Kasumi-1 (cell line): Measurements from ENCODE around the gene SCUBE1.

Experiments used
- DNase-seq, 2 experiments: peaks; one replicate each; lab custom pipeline; 2025; lab: John Stamatoyannopoulos, UW

SCUBE1 gene

DNA sequence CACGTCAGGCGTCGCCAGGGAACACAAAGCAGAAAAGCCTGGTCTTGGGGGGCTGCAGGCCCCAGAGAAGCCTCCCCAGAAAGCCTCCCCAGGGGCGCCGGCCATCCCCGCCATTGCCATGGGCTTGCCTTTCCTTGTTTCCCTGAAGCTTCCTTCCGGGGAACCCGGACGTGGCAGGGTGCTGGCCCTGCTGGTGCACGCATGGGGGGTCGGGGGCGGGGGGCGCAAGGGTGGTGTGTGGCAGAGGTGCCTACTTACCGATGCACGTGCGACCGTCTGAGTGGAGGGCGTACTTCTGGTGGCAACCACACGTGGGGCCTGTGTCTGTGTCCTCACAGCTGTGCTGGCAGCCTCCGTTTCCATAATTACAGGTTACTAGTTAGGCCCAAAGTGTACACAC lies 85.2 kb downstream of the SCUBE1 start:
- no peak for DNase-seq

GRCh38 chr22:43257549-43257948 lies 85.6 kb downstream of the SCUBE1 start:
- DNase-seq, result no peak

GRCh38 chr22:43256976-43257545 lies 86.1 kb downstream of the SCUBE1 start:
- no peak for DNase-seq

DNA sequence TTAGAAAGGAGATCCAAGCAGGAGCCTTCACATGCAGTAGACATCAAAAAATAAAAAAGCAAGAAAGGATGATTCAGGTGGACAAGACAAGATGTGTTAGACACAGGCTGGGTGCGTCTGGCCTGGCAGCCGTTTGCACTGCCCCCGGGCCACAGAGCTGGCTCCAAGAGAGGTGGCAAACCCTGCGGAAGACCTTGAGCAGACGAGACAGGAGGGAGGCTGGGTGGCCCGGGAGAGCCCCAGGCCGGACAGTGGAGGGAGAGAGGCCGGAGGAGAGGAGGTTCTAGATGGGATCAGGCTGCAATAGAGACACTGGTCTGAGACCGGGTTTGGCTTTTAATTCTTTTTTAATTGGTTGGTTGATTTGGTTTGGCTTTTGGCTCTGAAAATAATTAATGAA lies 86.6 kb downstream of the SCUBE1 start:
- no peak for DNase-seq

DNA sequence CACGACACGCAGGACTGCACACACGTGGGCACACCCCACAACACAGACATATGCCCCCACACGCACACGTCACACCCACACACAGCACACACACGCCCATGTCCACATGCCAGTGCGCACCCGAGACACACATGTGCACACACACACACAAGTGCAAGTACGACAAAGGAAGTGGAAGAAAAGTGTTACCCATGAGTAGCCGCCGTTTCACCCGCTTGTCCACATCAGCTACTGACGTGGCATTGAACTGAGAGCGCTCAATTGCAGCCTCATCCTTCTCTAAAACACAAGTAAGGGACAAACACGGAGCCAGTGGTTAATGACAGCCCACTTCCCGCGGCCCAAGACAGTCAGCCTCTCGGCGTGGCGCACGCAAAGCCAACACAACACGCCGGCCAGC lies 87.9 kb downstream of the SCUBE1 start:
- DNase-seq, result no peak

GRCh38 chr22:43253839-43254238 lies 89.3 kb downstream of the SCUBE1 start:
- no peak for DNase-seq

DNA sequence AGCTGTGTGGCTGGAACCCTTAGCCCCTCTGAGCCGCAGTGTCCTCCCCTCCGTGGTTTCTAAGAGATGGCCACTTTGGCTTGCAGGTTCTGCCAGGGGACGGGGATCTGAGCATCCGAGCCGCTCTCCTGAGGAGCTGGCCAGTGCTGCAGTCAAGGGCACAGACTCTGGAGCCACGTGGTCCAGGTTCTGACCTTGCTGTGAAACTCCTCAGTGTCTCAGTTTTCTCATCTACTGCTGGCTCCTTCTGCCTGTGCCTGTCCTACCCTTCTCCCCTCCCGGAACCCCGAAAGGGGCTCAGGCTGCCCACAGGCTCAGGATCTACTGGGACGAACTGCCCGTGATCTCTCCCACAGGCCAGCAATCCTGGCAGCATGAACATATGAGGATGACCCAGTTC lies 90.9 kb downstream of the SCUBE1 start:
- no peak for DNase-seq

DNA sequence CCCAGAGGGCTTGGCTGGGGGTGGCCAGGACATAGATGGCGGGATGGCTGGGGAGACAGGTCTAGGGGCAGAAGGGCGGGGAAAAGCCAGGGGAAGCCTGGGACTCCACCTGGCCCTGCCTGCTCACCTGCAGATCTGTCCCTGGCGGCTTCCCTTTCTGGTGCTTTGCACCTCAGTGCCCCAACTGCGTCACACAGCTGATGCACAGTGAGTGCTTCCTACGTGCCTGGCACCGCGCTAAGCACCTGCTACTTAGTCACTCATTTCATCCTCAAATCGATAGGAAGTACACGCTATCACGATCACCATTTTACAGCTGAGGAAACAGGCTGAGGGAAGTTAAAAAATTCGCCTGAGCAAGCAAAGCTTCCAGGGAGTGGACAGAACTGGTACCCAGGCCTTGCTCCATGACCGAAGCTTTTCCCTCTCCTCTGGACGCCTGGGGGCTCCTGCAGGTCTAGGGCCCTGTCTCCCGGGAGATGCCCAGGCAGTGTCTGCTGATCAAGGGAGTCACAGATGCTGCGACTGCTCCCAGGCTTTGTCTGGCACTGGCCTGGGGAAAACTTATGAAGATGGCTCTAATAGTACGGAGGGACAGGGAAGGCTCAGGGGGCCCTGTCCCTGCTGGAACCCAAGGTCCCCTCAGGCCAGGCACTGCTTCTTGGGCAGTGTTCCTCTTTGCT lies 93.2 kb downstream of the SCUBE1 start:
- no peak for DNase-seq

GRCh38 chr22:43247546-43248260 lies 95.5 kb downstream of the SCUBE1 start:
- DNase-seq, result no peak

GRCh38 chr22:43246188-43246587 lies 97.0 kb downstream of the SCUBE1 start:
- no peak for DNase-seq

- no peak for DNase-seq
Observed at GRCh38 chr22:43245717-43246116, 97.5 kb downstream of the SCUBE1 start.

DNA sequence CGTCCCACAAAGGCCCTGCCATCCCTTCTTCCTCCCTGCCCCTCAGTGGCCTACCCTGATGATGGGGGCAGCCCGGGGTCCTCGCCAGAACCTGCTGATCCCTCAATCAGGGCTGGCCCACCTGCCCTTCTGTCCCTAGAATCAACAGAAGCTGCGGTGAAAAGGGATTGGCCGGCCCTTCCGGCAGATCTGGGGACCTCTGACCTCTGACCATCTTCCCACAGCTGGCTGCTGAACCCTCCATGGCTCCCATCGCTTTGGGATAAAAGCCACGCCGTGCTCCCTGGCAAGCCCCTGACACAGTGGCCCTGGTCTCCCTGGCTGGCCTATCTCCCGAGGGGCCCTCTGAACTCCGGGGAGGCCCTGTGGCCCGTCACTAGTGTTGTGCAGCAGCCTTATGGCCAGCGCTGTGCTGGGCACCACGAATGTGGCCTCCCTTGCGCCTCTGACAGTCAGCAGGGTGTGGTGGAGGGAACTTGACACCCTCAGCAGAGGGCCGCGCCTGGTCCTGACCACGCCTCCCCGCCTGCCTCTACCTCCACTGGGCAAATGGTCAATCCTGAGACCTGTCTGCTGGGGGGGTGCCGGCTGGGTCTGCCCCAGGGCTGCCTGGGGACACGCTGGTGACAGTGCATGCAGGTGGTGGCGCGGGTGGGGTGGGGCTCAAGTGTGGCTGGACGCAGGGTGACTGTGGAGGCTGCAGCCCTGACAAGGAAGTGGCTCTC lies 98.2 kb downstream of the SCUBE1 start:
- DNase-seq, result no peak

DNA sequence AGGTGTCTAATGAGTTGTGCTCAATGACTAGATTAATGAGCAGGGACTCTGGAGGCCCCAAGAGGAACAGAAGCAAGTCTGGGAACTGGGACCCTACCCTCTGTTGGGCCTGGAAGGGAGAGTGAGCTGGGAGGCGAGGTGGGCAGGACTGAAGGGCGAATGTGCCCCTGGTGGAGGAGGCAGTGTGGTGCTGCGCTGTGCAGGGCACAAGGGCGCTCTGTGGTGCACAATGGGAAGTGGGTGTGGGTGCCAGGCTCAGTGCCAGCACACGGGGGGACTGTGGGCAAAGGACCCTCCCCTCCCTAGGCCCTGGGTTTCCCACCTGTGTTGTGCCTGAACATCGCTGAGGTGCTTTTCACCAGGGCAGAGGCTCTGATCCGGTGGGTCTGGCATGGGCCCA lies 98.8 kb downstream of the SCUBE1 start:
- DNase-seq, result no peak

- no peak for DNase-seq
Observed at GRCh38 chr22:43243324-43243723, 99.8 kb downstream of the SCUBE1 start.

DNA sequence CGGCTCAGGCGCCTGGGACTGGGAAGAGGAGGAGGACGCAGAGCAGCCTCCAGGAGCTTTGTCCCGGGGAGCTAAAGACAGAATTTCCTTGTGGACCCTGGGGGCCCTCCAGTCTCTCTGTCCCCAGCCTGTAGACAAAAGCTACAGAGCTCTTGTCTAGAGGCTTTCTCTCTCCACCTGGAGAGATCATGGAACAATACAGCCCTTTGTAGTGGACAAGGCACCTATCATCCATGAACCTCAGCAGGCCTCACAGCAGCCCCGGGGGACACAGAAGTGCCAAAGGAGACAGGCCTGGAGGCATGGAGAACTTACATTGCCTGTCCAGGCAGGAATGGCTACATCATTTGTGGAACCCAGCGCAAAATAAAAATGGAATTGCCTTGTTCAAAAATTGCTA lies 100.5 kb downstream of the SCUBE1 start:
- no peak for DNase-seq

DNA sequence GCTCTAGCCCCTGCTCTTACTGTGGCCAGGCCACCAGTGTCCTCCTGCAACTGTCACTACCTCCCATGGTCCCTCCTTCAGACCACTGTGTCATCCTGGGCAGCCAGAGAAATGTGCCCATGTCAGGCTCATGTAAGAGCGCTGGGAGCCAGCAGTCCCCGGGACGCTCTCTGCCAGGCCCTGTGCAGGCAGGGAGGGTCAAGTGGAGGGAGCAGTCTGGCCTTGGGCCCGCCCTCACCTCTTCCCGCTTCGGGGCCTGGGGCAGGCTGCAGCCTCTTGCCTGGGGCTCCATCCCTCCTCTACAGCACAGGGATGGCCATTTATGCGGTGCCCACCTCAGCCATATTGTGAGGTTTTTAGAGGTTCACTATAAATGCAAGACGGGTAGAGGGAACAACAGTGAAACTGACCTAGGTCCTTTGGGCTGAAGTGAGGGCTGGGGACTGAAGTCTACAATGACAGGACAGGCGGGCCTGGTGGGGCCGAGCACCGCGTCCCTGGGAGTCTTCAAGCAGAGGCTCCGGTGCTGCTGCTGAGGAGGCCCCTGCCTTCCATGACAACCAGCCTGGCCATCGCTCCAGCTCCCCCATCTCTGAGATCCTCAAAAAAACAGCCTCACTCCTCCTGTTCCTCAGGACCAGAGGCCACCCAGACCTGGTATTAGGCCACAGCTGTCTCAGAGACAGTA lies 101.3 kb downstream of the SCUBE1 start:
- no peak for DNase-seq

GRCh38 chr22:43241138-43241597 lies 102.0 kb downstream of the SCUBE1 start:
- DNase-seq, result no peak

DNA sequence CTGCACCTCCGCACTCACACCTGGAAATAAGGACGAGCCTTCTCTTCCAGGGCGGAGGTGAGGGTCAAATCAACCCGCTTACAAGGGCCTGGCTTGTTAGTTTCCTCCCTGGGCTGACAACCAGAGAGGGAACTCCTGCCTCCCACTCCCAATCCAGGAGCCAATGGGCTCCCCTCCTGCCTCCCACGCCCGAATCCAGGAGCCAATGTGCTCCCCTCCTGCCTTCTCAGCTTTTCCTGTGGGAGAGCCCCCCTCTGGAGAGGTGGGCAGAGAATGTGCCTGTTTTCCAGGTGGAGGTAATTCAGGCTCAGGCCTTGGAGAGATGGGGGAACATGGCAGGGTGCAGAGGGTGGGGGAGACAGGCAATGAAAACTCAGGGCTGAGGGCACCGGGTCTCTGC lies 102.6 kb downstream of the SCUBE1 start:
- no peak for DNase-seq

GRCh38 chr22:43239956-43240355 lies 103.2 kb downstream of the SCUBE1 start:
- DNase-seq, result no peak

DNA sequence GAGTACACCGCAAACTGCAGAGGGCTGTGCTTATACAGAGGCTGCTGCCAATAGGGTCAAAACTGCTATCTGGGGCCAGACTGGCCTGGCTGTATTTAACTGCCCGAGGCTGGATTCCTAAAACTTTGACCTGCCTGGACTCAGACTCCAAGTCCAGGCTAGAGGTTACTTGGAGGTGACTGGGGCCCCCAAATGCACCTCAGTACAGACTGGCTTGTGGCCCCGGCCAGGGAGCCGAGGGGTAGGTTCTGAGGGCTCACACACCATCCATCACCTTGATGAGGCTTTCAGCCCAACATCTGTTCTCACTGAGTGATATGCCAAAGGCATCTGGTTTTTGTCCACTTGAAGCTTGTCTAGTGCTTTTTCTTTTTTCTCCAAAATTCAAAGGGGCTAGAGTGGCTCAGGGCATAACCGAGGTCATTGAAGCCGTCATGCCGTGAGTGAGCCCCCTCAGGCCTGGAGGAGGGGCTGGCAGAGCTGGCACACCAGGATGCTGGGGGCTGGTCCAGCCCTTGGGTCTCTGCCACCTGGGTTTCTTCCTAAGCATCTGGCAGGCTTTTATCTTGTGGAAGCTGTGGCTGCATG lies 103.9 kb downstream of the SCUBE1 start:
- no peak for DNase-seq

DNA sequence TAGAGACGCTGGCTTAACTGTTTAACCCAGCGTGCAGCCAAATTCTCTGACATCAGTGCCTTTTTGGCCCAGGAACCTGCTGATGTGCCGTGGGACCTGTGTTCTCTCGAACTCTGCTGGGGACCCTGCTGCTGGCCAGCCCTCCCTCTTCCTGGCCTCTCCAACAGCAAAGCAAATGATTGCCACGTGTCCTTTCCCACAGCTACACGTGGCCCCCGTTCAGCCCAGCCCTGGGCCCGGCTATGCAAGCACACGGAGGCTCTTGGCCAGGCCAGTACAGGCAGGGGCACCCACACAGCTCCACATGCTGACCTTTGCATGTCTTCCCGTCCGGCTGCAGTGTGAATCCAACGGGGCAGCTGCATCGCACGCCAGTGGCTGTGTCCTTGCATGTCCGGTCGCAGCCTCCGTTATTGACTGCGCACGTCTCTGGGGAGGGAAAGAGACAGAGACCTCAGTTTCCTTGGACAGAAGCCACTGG lies 104.6 kb downstream of the SCUBE1 start:
- DNase-seq, result no peak

DNA sequence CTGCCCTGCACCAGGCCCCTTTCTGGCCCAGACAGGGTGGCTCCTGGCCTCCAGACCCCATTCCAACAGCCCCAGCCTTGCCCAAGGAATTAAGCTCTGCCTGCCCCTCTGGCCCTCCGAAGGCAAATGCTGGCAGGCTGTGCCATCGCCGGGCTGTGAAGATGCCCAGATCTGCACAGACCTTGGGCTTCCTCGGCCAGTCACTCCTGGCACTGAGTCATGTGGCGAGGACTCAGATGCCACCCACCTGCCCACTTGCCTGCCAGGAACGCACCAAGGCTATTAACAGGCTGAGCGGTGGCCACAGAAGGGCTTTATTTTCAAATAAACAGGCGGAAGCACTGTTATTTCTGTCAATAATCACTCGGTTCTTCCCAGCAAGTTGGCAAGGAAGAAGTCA lies 105.9 kb downstream of the SCUBE1 start:
- DNase-seq, result no peak
